NCI-H2107 (cell line): ENCODE data around the gene HAUS6.
"Not testable (repeated sequence)": the region's sequence is repeated elsewhere in the genome, so short reads cannot be mapped to it uniquely, and the experiment has no call there.

Source experiments
- DNase-seq: peaks from one replicate; lab custom pipeline; 2025; lab: John Stamatoyannopoulos, UW

The HAUS6 gene

DNA sequence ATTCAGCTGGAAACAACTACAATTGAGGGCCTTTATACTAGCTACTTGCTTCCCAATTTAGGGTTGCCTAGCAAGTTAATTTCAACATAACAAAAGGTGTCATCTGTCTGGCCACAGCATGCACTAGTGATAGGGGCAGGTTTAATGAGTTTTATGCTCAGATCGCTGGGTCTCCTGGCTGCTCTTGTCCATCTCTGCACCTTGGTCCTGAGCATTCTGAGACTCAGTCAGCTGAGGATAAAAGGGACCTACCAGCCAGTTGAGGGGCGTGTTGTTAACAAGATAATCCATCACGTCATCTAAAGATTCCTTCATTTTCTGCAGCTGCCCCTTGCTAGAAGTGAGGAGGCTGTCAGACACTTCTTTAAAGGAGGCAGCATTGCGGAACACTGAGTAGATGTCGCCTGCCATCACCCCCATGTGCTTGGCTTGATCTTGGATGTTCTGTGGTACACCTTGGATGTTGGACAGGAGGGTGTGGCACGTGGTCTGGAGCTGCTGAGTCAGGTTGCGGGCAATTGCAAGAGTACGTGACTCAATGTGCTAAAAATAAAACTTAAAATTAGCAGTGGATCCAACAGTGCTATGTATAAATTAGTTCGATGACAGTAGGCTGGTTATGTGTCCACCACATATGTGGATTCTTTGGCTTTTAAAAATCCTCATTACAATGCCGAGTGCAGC, 13.5 kb upstream of the HAUS6 start:
- DNase-seq, result no peak

GRCh38 chr9:19114680-19115270, 12.1 kb upstream of the HAUS6 start:
- no peak for DNase-seq

DNA sequence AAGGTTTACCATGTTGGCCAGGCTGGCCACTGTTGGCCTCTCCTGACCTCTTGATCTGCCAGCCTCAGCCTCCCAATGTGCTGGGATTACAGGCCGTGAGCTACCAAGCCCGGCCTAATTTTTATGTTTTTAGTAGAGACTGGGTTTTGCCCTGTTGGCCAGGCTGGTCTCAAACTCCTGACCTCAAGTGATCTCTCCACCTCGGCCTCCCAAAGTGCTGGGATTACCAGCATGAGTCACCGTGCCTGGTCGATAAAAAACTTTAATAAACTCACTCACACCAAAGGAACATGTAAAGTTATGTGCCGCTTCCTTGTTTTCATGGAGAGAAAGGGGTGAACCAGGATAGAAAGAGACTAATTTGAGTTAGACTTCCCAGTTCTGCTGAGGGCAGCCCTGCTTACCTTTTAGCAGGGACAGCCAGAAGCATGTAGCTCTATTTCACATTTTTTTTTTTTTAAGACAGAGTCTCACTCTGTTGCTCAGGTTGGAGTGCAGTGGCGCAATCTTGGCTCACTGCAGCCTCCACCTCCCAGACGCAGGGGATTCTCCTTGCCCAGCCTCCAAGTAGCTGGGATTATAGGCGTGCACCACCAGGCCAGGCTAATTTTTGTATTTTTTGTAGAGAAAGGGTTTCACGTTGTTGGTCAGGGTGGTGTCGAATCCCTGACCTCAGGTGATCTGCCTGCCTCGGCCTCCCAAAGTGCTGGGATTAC, 11.4 kb upstream of the HAUS6 start:
- DNase-seq, result no peak

GRCh38 chr9:19113064-19113611, 10.4 kb upstream of the HAUS6 start:
- DNase-seq, result not testable (repeated sequence)

DNA sequence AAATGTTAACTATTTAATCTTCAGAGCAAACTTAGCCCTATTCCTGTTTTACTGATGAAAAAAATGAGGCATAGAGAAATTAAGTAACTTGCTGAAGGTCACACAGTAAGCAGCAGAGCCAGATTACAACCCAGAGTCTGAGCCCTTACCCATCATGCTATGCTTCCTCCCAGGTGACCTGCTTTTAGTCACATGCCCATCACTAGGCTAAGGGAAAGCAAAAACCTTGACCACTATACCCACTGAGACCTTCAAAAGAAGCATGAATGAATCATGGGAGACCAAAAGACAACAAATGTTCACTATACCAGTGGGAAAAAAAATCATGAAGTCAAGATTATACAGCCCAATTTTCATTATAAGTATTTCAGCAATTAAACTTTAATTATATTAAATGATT, 5.3 kb upstream of the HAUS6 start:
- no peak for DNase-seq

GRCh38 chr9:19104515-19105282, 2.0 kb upstream of the HAUS6 start:
- no peak for DNase-seq

DNA sequence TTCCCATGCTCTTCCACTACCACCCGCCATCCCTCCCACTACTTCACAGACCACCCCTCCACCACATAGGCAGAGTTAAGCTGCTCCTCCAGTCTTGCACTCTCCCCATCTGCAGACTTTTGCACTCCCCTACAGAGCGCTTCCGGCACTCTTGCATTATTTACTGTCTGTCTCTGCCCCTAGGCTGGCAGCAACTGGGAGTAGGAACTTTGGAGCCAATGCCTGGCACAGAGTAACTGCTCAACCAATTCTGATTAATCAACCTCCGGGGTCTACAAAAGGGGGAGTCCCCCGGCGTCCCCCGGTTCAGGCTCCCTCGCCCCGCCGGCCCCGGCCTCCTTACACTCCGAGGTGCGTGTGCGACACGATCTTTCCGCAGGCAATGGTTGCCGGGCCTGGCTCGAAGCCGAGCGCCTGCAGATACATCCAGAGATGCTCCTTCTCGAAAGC, 498 bp downstream of the HAUS6 start:
- DNase-seq, result no peak

GRCh38 chr9:19101203-19101602, 1.5 kb downstream of the HAUS6 start:
- no peak for DNase-seq

DNA sequence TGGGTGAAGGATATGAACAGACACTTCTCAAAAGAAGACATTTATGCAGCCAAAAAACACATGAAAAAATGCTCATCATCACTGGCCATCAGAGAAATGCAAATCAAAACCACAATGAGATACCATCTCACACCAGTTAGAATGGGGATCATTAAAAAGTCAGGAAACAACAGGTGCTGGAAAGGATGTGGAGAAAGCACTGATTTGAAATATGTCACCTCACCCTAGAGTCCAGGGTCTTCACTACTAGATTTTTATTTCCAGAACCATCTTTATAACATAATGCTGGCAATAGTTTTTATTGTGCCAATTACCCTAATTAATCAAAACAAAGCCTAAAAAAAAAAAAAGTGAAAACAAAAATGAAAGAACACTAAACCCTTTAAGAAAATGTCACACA, 5.3 kb downstream of the HAUS6 start:
- not testable (repeated sequence) for DNase-seq

DNA sequence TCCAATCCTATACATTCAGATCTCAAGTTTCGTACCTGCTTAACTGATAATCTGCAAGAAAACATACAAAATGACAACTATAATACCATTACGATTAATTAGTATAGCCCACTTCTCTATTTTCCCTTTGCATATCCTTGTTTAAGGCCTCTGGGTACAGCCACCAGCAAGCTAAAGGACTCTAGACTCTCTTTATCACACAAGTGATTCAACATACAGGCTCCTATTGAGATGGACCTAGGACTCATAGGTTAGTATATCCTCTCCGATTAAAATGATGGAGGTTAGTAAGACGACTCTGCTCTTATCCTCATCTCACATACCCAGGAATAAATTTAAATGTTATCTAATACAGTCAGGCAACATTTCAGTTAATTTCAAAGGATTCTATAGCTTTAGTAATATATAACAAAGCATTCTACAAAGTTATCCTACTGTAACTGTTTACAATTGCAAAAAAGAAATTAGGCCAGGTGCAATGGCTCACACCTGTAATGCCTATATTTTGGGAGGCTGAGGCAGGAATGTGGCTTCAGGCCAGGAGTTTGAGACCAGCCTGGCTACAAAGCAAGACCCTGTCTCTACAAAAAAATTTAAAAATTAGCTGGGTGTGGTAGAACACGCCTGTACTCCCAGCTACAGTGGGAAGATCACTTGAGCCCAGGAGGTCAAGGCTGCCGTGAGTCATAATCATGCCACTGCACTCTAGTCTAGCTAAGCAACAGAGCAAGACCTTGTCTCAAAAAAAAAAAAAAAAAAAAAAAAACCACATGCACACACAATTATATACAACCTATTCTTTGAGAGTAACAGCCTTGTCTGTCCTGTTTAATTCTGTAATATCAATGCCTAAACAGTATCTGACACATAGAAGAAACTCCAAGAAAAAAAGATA, 15.4 kb downstream of the HAUS6 start:
- no peak for DNase-seq

DNA sequence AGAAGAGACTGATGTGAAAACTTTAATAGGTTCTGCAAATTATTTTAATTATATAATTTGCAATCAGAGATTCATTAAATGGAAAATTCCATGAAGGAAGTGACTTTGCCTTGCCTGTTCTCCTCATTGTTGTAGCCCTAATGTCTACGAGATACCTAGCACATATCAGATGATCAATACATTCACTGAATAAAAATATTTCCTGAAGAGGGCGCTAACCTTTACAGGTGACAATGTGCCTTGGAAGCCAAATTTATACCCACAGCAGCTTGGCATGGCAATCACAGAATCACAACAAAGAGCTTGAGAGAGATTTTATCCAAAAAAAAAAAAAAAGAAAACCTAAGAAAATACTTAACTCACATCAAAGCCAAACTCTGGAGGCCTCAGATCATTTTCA, 17.4 kb downstream of the HAUS6 start:
- DNase-seq, result no peak

DNA sequence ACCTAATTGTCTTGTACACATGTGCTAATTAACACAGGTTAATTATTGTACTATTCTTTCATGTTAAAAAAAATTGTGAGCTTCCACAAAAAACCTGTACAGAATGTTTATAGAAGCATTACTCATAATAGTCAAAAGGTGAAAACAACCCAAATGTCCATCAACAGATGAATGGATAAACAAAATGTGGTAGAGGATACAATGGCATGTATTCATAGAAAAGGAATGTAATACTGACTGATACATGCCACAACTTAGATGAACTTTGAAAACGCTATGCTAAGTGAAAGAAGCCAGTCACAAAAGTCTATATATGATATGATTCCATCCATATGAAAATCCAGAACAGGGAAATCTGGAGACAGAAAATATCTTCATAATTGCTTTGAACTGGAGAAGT, 27.9 kb downstream of the HAUS6 start:
- DNase-seq, result no peak

DNA sequence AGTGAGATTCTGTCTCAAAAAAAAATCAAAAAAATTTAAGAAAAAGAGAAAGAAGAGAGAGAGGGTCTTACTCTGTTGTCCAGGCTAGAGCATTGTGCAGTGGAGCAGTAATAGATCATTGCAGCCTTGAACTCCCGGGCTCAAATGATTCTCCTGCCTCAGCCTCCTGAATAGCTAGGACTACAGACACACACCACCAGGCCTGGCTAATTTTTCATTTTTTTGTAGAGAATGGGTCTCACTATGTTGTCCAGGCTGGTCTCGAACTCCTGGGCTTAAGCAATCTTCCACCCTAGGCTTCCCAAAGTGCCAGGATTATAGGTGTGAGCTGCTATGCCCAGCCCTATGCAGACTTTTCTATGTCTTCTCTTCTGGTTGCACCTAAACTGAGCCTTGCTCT, 28.5 kb downstream of the HAUS6 start:
- DNase-seq, result no peak

DNA sequence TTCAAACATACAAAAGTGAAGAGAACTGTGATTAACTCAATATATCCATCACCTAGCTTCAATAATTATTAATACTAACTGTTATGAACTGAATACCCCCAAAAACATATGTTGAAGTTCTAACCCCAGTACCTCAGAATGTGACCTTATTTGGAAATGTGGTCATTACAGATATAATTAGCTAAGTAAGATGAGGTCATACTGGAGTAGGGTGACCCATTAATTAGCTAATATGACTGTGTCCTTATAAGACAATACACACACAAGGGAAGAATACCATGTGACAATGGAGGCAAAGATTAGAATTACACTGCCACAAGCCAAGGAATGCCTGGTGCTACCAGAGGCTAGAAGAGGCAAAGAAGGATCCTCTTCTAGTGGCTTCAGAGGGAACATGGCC, 45.7 kb downstream of the HAUS6 start:
- no peak for DNase-seq

DNA sequence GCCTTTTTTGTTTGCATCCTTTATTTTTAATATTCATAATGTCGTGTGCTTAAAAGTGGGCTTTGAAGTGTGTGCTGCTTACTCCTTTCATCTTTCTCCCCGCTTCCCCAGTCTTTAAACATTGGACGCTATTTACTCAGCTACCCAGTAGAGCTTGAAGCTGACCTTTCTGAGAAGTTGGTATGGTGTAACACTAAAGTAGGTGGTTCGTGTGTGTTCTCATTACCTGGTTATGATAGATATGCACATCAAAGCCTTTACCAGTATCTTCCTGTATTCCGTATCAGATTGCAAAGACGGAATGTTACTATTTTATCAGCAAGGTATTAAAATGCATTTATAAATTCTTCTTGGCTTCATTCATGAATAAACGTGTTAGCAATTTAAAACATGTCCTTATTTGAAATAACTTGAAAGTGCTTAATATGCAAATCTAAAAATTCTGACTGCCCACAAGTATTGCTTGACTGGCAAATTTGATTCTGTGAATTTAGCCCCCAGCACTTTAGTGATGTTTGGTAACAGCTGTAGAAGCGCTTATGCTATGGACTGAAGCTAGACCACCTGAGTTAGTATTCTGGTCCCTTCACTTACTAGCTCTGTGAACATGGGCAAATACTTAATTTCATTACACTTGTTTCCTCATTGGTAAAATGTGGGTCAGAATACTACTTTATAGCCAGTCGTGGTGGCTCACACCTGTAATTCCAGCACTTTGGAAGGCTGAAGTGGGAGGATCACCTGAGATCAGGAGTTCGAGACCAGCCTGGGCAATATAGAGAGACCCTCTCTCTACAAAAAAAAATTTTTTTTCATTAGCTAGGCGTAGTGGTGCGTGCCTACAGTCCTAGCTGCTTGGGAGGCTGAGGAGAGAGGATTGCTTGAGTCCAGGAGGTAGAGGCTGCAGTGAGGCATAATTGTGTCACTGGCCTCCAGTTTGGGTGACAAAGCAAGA, 51.8 kb downstream of the HAUS6 start:
- DNase-seq, result no peak

- DNase-seq, result no peak
These were observed 52.6 kb downstream of the HAUS6 start for GRCh38 chr9:19049917-19050636.

DNA sequence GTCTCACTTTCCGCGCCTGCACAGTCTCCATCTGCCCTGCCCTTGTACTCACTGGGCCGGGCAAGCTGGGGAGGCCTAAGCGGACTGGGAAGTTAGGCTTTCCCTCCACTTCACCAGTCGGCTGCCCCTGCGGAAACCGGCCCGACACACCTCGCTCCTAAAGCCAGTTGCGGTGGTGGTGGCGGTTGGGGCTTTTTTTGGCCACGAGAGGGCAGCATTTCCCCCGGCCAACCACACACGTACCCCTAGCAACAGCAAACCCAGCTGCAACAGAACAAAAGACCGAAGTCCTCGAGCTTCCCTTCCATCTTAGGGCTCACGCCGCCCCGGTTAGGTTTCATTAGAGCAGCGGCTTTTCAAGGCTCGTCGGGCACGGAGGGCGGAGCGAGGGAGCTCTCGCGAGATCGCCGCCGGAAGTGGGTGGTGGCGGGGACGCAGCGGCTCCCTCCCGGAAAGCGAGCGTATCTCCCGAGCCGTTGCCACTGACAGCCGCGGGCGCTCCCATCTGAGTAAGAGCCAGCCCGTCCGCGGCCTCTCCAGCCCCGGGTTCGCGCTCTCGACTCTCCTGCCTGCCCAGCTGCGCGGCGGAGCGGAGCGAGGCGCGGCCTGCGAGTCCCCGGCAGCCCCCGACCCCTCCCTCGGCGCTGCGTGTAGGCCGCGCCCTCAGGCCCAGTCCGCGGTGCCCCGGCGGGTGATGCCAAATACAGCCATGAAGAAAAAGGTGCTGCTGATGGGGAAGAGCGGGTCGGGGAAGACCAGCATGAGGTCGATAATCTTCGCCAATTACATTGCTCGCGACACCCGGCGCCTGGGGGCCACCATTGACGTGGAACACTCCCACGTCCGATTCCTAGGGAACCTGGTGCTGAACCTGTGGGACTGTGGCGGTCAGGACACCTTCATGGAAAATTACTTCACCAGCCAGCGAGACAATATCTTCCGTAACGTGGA, 53.5 kb downstream of the HAUS6 start, which contains the start of gene RRAGA:
Gene RRAGA (plus strand): TSS at position 462 of the 951 bp plus-strand sequence. CDS start 233 bp downstream, at position 695.
- peak; percentile 94 for DNase-seq

- no peak for DNase-seq
These were observed 66.1 kb downstream of the HAUS6 start for GRCh38 chr9:19036611-19037010.
